ENCODE measurements around the gene PDIA2.

DNA sequence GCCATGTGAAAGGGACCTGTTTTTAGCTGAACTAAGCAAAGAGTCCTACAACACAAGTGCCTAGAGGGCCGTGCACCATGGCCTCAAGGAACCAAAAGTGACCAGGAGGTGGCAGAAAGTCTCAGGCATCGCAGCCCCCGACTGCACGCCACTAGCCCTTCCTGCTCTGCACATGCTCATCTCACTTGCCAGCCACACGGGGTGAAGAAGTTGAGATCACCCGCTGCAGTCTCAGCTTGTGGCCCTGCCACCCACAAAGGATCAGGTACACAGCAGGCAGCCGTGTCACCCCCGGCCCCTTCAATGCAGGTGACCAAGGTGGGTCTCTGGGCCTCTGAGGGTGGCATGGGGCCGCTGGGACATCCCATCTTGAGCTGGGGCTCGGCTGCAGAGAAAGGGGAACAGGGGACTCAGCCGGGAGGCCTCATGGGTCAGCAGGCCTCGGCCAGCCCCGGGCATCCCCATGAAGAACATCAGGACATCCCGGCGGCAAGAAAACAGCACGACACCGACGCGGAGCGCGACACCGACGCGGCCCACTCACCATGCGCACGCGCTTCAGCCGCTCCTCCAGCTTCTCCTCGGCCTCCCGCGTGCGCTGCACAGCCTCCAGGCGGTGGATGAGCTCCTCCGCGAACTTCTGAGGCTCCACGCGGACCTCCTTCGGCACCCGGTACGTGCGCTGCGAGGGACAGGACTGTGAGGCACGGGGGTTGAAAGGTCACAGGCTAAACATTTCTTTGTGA is 21.0 kb downstream of the PDIA2 start:
- TF ChIP-seq RBAK (tag by site-specific recombination; IDR thresholded peaks at IDR 0.05) = no peak
- TF ChIP-seq, protein P1, sequence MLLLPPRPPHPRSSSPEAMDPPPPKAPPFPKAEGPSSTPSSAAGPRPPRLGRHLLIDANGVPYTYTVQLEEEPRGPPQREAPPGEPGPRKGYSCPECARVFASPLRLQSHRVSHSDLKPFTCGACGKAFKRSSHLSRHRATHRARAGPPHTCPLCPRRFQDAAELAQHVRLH (tag by site-specific recombination; IDR thresholded peaks at IDR 0.05) = no peak
- no peak for TF ChIP-seq REPIN1 (tag by site-specific recombination; IDR thresholded peaks at IDR 0.05; ENCODE audit: low read depth)
- TF ChIP-seq TCF7L2 (IDR thresholded peaks at IDR 0.05; ENCODE audit: borderline replicate concordance, low read depth, low read length) = no peak
- TF ChIP-seq ZNF585B (tag by site-specific recombination; IDR thresholded peaks at IDR 0.05) = no peak
- TF ChIP-seq ZNF558 (tag by site-specific recombination; IDR thresholded peaks at IDR 0.05) = no peak
- TF ChIP-seq BCL11A (tag by site-specific recombination; IDR thresholded peaks at IDR 0.05; ENCODE audit: low read depth) = no peak

Data from HEK293 (cell line).